MV-4-11 (cell line): ENCODE results near the gene TMEM185B.
A peak's percentile ranks its signal among the peaks of the same experiment; 100 is the strongest.

Experiments
- DNase-seq: peaks from one replicate; lab custom pipeline; 2025; lab: John Stamatoyannopoulos, UW

The TMEM185B gene

GRCh38 chr2:120231974-120232635, 8.9 kb upstream of the TMEM185B start:
- DNase-seq: peak; percentile 64

GRCh38 chr2:120231564-120231973, 8.4 kb upstream of the TMEM185B start:
- DNase-seq: no peak

GRCh38 chr2:120230515-120231471, 7.6 kb upstream of the TMEM185B start:
- no peak for DNase-seq

GRCh38 chr2:120229341-120229740, 6.1 kb upstream of the TMEM185B start:
- no peak for DNase-seq

- DNase-seq: no peak
These were observed 5.3 kb upstream of the TMEM185B start for GRCh38 chr2:120228503-120228902.

- no peak for DNase-seq
These were observed 4.2 kb upstream of the TMEM185B start for GRCh38 chr2:120227111-120227991.

- no peak for DNase-seq
These were observed 3.1 kb upstream of the TMEM185B start for GRCh38 chr2:120226316-120226715.

GRCh38 chr2:120225549-120226065, 2.4 kb upstream of the TMEM185B start:
- no peak for DNase-seq

- DNase-seq: no peak
These were observed 1.7 kb upstream of the TMEM185B start for GRCh38 chr2:120224735-120225548.

GRCh38 chr2:120224256-120224655, 1.1 kb upstream of the TMEM185B start:
- no peak for DNase-seq

GRCh38 chr2:120222186-120223033, 790 bp downstream of the TMEM185B start:
- DNase-seq: no peak

- DNase-seq: no peak
These were observed 1.6 kb downstream of the TMEM185B start for GRCh38 chr2:120221616-120222015.

- DNase-seq: no peak
These were observed 2.4 kb downstream of the TMEM185B start for GRCh38 chr2:120220756-120221155.

- no peak for DNase-seq
These were observed 3.4 kb downstream of the TMEM185B start for GRCh38 chr2:120219766-120220165.

GRCh38 chr2:120219291-120219690, 3.9 kb downstream of the TMEM185B start:
- DNase-seq: no peak

GRCh38 chr2:120218181-120218580, 5.0 kb downstream of the TMEM185B start:
- DNase-seq: peak; percentile 28

GRCh38 chr2:120210270-120210693, 12.9 kb downstream of the TMEM185B start:
- no peak for DNase-seq

- no peak for DNase-seq
These were observed 13.6 kb downstream of the TMEM185B start for GRCh38 chr2:120209427-120210269.
